ENCODE data around the gene ITGA4.

Gene ITGA4

DNA sequence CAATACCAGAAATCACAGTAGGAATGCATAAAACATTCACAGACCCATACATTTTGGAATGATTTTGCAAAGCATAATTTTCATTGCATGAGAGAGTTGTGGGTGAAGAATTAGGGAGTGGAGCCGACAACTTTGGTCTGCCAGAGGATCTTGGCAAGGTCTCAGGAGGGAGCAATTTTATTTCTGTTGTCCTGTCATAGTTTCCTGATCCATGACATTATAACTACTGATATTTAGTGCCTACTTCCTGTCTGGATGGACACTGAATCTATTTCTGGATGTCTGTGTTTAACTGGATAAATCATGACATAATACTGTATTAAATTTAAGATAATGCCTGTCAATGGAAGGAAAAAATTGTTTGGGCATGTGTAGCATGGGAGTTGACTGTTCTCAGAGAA is 2.4 kb downstream of the ITGA4 start:
- no peak for DNase-seq

DNA sequence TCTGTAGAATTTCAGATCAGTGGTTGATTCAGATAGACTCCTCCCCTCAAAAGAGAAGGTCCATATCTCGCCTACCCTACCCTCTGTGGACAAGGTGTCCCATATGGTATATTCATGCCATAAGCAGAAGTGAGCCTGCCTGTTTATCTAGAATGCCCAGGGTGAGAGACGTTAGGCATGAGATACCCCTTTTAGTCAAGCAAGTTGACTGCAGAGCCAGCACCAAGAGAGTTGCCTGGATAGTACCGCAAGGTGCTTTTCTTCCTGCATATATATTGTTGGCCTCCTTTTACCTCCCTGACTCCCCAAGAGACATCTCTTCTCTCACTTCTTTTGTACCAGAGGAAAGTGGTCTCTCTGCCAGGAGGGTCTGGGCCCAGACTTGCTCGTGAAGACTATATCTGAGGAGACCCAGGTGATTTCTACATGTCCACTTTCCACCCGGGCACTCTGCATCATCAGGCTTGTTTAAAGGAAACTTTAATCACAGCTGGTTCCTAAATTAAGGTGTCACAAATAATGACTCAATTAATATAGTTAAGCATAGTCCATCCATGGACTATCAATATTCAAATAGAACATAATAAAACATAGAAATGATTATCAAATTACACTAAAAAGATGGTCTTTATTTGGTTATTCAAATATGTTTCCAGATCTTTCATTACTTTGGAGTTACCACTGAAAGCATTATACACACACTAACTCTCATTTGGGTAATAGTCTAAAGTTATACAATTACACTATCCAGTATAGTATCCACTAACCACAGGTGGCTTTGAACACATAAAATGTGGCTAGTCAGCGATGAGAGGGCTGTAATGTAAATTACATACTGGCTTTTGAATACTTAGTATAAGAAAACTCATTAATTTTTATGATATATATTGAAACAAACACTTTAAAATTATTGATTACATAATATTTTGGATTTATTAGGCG is 4.1 kb downstream of the ITGA4 start:
- peak; percentile 1 to 15 for DNase-seq

DNA sequence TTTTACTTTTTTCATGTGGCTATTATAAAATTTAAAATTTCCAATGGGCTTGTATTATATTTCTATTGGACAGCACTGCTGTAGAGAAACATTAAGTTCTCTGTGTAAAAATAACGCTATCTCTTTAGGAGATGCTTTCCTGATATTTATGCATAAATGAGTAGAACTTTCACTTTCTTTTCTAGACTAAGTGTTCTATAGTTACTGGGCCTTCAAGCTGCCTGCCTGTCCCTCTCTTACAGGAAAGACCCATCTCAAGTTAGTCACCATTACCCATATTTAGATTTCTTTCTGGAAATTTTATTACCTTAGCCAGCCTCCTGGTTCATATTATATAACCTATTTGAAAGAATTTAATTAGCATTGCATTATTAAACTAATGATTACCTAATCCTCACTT is 4.8 kb downstream of the ITGA4 start:
- peak in 1 of 2 donors; percentile 54 for DNase-seq

DNA sequence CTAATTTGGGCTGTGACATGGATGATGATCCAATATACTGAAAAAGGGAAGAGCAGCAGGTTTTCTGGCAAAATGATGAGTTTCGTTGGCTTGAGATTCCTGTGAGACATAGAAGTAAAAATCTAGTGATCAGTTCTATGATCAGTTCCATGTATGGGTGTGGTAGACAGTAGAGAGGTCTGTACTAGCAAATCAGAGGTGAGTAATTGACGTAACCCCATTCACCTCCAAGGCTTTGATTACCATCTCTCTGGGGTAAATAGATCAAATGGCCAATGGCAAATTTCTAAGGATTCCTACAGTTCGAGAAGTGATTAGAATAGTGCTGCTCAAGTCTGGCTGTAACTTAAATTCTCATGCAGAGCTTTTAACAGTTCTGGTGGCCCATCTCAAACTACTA is 6.4 kb downstream of the ITGA4 start:
- no peak for DNase-seq

DNA sequence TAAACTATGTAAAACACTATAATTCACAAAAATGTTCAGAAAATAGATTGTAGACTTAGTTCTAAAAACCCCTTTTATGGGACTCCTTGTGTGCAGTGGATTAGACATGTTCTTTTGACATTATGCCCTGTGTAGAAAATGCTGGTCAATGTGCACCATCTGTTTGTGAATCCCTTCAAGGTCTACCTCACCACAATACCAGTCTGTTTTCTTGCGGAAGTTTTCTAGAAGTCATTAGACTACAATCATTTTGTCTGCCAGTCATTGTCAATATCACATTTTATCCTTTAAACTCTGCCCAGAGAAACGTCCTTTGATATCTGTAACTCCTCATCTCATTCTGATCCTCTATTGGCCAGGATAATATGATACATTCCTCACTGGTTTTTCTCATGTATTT is 7.8 kb downstream of the ITGA4 start:
- DNase-seq = no peak

DNA sequence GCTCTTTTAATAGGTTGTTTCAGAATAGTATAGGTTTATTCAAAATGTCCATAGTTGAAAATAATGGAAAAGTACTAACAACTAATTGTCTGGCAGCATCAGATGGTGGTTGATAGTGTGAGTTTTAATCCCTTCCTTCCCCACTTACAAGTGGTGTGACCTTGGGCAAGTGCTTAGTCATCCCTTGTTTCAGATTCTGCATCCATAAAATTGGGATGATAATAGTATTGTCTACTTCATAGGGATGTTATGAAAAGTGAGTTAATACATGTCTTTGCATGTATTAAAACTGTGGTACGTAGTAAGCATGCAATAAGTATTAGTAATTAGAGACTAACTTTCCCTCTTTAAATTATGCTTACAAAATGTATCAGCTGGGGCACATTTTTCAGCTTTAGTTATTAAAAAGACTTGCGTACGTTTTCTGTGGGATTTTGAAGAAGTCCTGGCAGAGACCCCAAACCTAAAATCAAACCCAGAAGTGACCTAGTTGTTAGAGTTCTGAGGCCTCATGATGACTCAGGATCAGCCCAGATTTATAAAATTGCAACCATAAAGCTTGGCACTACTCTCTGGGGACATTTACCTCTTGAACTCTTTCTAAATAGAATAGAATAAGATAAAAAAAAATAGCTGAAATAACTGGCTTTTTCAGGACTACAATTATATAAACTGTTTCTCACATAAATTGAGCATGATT is 8.6 kb downstream of the ITGA4 start:
- no peak for DNase-seq

DNA sequence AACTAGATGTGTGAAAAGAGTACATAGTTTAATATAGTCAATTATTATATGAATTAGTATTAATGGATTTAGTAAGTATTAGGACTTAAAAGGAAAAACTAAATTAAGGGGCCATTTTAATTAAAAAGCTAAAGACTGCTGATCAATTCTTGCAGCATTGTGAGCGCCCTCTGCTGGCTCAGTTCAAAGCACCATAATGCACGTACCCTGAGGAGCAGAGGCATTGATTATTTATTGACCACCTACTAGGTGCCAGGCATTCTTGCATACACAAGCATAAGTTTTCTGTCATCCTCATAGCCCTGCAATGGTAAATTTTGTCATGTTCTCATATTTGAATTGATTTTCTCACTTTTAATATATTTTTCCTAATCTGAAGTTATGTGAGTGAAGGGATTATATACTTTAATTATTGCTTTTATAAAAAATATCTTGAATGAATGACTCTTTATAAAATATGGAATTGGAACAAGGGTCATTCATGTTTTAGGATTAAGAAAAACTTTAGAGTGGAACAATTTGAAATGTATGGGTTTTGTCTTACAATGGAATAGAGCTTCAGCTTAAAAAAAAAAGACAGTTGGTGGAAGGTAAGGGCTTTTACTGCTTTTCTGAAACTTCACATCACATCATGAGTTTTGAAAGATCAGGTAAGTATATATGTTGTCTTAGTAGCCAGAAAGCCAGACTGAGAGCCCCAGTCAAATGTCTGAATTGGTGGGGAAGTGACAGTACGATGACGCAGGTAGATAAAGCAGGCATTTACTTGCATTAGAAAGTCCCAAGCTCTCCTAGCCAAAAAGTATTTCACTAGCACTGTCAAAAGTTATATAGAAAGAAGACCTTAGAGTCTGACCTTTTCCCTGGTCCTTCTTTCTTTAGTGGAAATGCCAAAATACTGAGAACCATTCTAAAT is 9.7 kb downstream of the ITGA4 start:
- peak; percentile 17 to 20 for DNase-seq

DNA sequence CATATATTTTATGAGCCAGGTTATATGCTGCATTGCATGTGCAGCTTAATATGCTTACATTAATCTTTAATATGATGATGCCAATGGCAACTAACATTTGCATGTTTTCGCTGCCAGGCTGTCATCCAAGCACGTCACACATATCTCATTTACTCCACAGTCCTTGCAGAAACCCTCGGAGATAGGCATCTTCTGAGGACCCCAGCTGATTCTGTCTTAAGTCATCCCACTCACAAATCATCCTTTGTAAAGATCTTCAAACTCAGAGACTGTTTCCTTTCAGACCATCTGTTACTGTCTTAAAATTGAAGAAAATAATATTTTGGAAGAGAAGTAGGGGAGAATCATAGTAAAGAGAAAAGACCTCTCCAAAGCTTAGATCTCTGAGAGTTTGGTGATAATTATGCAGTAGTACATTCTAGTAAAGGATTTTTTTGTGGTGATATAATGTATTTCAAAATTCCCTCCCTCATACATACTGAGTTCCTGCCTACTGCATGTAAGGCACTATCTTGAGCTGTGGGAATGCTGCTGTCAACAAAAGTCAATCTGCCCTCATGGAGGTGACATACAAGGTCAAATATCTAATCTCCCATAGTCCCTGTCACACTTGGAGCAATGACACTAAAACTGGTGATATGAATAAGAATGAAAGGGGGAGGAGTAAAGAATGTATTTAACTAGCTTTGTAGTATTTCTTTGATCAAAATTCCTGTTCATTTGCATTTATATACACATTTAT is 11.0 kb downstream of the ITGA4 start:
- no peak for DNase-seq

DNA sequence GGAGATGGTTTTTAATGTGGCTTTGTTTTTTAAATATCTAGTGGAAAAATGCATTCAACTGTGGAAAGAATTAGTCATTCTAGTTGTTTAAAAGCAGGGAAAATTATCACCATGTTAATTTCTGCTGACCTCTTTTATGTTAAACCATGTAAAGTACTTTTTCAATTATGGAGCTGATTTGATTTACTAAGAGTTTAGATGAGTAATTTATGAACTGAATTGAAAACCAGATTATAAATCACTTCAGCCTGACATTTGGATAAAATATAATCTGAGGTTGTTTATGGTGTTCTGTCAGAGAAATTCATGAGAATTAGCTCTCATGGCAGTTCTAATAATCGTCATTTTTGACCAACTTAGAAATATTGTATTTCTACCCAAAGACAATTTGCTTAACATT is 11.6 kb downstream of the ITGA4 start:
- no peak for DNase-seq

DNA sequence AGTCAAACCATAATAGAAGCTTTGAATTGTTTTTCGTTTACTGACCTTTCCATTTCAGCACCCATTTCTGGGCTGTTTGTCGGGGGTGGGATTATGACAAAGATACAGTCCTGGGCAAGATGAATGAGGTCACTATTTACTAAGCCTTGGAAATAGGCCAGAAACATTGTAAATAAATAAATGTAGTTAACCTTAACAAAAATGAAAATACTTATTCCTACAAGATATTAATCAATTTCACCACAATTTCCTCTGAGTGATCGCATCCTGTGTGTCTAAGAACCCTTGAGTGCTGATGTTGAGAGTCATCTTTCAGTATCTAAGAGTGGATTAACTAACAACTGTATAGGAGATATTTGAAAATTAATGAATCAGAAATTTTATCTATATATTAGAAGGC is 14.0 kb downstream of the ITGA4 start:
- DNase-seq = no peak

DNA sequence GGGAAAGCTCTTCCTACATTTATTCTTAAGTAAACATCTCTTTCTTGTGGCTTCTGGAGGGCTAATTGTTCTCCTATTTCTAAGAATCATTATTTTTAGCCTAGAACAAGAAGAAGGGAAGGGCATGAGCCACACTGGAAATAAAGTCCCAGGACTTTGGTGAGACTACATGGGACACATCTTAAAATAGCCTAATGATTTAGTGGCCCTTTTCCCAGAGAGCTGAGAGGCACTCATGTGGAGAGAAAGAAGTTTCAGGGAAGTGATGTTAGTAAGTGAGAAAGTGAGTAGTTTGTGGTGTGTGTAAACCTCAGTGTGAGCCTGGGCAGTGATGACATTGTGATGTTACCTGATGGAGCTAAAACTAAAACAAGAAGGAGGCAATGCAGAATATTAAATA is 14.6 kb downstream of the ITGA4 start:
- no peak for DNase-seq

DNA sequence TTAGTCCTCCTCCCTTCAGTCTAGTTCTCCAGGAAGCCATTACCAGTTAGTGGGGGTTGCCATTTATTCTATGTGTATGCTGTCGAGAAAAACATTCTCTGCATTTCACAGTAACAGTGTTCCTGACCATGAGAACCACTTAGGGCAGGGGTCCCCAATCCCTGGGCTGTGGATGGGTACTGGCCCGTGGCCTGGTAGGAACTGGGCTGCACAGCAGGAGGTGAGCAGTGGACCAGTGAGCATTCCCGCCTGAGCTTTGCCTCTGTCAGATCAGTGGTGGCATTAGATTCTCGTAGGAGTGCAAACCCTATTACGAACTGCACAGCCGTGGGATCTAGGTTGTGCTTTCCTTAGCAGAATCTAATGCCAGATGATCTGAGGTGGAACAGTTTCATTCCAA is 15.8 kb downstream of the ITGA4 start:
- DNase-seq = no peak

DNA sequence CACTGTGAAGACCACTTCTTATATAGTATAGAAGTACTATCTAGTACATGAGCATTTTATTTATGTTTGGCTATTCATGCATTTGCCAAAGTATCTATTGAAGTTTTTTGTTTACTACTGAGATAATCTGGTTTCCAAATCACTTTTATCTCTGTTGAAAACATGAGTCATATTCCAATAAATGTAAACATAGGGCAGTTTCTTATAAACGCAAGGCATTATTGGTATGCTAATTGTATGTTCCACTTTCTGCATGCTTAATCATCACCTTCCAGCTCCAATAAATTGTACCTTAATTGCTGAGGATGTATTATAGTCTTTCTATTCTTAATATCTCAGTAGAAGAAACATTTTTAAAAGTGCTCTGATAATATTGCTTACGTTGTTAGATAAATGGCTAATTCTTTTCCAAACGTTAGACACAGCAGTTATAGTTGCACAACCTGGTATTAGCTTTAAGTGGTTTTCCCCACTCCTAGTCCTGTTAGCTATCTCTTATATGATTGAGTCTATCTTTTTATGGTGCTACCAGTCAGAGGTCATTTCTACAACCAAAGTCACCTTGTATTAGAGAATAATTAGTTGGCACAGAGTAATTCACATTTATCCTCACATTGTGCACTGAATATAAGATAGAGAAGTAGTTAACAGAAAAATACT is 17.2 kb downstream of the ITGA4 start:
- no peak for DNase-seq

DNA sequence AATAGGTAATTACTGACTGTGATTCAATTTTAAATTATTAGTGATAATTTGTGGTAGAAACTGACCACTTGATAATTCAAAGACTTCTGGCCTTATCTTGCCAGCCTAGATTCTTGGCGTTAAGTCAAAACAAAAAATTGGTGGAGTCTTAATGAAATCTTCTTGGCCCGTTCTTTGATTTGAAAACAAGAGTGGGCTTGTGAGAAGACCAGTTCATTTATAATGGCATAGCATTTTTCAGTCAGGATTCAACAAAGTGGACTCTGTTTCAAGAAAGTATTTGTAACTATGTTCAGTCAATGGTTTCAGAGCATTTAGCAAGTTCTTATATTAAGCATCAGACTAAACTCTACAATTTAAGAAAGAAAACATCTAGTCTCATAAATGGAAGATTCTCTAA is 26.0 kb downstream of the ITGA4 start:
- DNase-seq = no peak

DNA sequence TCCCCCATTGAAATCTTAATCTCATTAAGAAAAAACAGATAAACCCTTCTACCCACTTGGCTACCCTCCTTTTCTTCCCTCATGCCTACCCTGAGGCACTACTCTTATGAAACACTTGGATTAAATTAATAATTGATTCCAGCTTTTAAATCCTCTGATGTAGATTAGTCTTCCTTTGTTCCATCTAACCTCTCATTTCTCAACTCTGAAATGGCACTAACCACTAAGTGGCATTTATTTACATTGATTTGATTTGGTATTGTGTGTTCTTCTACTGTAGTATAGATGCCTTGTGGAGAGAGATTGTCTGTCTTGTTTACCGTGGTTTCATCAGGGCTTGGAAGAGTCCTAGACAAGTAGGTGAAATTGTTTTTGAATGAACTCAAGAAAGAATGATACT is 26.7 kb downstream of the ITGA4 start:
- no peak for DNase-seq

DNA sequence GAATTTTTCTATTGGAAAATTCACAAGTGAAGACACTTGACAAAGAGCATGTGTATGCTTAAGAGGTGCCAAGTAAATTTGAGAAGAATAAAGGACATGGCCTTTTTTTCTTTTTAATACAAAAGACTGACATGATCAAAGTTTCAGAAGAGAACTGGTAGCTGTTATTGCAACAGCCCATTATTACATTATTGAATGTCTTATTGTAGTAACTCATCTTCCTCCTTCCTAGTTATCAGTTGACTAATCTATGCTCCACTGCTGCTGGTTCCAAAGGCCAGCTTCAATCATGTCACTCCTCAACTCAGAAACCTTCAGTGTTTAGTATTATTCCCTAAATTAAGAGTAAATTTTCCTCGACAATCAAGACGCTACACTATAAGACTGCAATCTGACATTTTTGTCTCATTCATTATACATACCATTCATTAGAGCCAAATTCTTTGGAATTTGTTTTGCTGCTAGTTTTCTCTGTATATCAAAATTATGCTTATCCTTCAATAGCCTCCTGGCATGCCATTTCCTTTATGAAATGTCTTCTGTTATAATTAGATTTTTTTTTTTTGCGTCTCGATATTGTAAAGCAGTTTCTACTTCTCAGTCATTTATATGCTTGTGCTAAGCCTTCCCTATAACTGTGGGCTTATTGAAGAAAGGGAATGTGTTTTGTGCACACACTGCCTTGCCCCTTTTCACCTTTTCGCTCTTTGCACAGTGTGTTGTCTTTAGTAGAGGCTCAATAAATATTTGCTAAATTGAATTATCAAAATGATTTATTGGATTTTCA is 27.9 kb downstream of the ITGA4 start:
- no peak for DNase-seq

DNA sequence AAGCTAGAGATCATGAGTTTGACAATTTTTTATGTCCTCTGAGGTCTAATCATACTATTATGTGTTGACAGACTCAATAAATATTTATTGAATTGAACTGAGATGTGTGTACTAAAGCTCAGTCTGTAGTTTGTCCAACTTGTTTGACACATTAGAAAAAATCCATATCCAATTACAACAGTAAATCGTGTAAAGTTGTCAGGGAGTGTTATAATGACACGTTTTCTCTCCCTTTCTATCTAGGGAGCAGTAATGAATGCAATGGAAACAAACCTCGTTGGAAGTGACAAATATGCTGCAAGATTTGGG is 28.4 kb downstream of the ITGA4 start:
- DNase-seq = no peak

DNA sequence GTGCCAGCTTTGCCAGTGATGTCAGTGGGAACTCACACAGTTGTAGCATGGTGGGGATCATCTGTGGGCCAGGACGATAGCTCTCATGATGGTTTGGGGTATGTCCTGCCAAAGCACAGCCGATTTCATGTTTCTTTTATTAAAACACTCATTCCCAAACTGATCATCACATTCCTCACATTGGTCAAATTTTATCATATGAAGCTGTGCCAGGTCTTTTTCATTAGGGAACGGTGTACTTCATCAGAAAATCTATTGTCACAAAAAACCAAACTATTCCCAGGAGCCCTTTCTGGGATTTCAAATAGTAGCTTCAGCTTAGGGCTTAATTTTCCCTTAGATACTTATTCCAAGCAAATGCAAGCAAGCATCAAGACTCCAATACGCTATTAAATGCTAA is 42.0 kb downstream of the ITGA4 start:
- no peak for DNase-seq

DNA sequence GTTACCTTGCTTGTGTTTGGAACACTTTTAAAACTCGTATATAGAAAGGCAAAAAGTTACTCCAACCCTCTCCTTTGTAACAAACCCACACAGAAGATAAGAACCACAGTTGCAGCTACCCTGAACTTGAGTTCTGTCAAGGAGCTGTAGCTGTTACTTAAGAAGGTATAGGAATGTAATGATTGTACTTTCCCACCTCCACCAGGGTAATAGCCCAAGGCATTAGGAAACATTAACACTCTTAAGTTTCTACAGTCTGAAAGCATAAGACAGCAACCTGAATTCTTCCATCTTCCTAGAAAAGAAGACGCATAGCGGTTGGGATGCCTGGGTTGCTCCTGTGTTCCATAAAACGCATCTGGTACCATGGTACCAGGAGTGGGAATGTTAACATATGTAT is 43.0 kb downstream of the ITGA4 start:
- no peak for DNase-seq

DNA sequence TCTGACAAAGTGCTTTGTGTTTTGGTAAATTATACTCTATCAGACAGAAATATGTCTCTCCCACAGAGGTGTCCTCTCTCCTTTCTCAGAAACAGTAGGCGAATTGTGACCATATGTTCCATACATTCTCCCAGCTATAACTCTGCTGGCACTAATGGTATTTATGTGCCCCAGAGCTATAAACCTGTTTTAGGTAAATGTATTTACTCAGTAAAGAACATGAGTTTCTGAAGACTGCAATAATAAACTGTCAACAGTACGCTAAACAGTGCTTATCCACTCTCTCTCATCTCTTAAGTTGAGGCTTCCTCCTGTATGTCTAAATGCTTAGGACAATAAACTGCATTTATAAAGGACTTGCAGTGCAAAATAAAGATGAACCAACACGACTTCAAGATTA is 58.5 kb downstream of the ITGA4 start:
- DNase-seq = no peak

DNA sequence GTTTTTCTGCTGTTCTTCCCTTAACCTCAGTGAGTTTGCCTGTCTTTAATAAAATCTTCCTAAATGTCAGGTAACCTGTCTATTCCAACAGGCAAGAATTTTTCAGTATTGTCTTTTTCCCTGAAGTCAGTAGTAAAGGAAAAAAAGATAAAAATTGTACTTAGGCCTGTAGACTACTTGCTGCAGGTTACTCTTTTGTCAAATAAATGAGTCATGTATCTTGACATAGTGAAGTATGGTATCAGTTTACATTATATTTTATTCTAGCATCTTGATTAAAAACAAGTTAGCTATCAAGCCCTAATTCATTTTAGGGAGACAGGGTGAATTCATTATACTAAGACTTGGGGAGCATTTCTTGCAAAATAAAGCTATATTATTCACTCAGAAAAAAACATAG is 59.8 kb downstream of the ITGA4 start:
- no peak for DNase-seq
